RWPE2 (cell line): Measurements from ENCODE around the gene CEP128.

ENCODE experiments used
- ATAC-seq: fragments of 200-7000 bp; cut with Tn5 transposase; 3 replicates; pipeline ENCODE4 v1.9.1; 2021; ENCODE audit warnings: low read depth
- DNase-seq: peaks from one replicate; pipeline ENCODE4 v3.0.0-alpha.2; 2020; ENCODE audit warnings: low spot score
- H3K27ac ChIP-seq: fragments of 450-650 bp; 2 replicates; pipeline ENCODE4 v1.5.1; 2017; ENCODE audit warnings: mild to moderate bottlenecking; ENCODE audit not compliant: poor library complexity, severe bottlenecking
- H3K27me3 ChIP-seq: fragments of 250-450 bp; sonication (Bioruptor Pico); 2 replicates; pipeline ENCODE4 v1.5.1; 2021; ENCODE audit warnings: mild to moderate bottlenecking, moderate library complexity; ENCODE audit not compliant: insufficient read depth, poor library complexity, severe bottlenecking
- H3K36me3 ChIP-seq: fragments of 250-450 bp; sonication (Bioruptor Pico); 2 replicates; pipeline ENCODE4 v1.5.1; 2020; ENCODE audit warnings: low read depth, mild to moderate bottlenecking, moderate library complexity
- H3K4me1 ChIP-seq: fragments of 250-450 bp; sonication (Bioruptor Pico); 2 replicates; pipeline ENCODE4 v1.5.1; 2021; ENCODE audit warnings: mild to moderate bottlenecking, moderate library complexity; ENCODE audit not compliant: insufficient read depth, poor library complexity, severe bottlenecking
- H3K4me3 ChIP-seq: fragments of 250-450 bp; sonication (Bioruptor Pico); 2 replicates; pipeline ENCODE4 v1.5.1; 2021; ENCODE audit warnings: mild to moderate bottlenecking, moderate library complexity; ENCODE audit not compliant: severe bottlenecking
- H3K9me3 ChIP-seq: fragments of 250-450 bp; sonication (Bioruptor Pico); 2 replicates; pipeline ENCODE4 v1.5.1; 2021; ENCODE audit warnings: mild to moderate bottlenecking, moderate library complexity; ENCODE audit not compliant: severe bottlenecking
- TF ChIP-seq, protein P1 (sequence below): fragments of 450-650 bp; IDR thresholded peaks from one replicate; pipeline ENCODE4 v1.5.1; 2017; ENCODE audit warnings: mild to moderate bottlenecking, moderate library complexity; ENCODE audit not compliant: poor library complexity, severe bottlenecking

Gene CEP128

GRCh38 chr14:80700601-80701000, 240.9 kb downstream of the CEP128 start:
- H3K9me3 ChIP-seq, result no peaks in the 10 kb centered on the region
- TF ChIP-seq, protein P1, sequence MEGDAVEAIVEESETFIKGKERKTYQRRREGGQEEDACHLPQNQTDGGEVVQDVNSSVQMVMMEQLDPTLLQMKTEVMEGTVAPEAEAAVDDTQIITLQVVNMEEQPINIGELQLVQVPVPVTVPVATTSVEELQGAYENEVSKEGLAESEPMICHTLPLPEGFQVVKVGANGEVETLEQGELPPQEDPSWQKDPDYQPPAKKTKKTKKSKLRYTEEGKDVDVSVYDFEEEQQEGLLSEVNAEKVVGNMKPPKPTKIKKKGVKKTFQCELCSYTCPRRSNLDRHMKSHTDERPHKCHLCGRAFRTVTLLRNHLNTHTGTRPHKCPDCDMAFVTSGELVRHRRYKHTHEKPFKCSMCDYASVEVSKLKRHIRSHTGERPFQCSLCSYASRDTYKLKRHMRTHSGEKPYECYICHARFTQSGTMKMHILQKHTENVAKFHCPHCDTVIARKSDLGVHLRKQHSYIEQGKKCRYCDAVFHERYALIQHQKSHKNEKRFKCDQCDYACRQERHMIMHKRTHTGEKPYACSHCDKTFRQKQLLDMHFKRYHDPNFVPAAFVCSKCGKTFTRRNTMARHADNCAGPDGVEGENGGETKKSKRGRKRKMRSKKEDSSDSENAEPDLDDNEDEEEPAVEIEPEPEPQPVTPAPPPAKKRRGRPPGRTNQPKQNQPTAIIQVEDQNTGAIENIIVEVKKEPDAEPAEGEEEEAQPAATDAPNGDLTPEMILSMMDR, result no peak
- ATAC-seq (no peak), DNase-seq (no peak)
- H3K27me3 ChIP-seq, result no peaks in the 10 kb centered on the region
- no peaks in the 10 kb centered on the region for H3K4me1 ChIP-seq
- H3K36me3 ChIP-seq, result no peaks in the 10 kb centered on the region; the same call in 1 of the 2 replicates
- H3K4me3 ChIP-seq, result no peak overlapping the region
- H3K27ac ChIP-seq, result no peak overlapping the region

DNA sequence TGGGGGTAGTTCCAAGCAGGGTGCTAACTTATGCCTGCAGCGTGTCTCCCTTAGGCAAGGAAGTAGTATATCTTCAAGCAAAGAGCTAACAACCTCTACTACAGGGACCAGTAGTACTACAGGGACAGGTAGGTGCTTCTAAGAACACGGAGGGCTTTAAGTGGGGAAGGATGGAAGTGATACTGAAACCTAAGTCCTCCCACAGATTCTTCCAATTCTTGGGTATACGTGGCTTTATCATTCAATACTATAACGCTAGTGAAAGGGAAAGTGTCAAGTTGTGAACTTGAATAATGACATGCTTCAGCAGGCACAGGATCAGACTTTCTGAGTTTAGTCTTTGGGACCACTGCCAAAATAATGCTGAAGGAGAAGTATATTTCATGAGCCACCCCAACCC, 241.7 kb downstream of the CEP128 start:
- Histone ChIP-seq H3K4me1 (no peaks in the 10 kb centered on the region), H3K36me3 (no peaks in the 10 kb centered on the region; the same call in 1 of the 2 replicates), H3K9me3 (no peaks in the 10 kb centered on the region), H3K27me3 (no peaks in the 10 kb centered on the region), H3K4me3 (no peak overlapping the region), H3K27ac (no peak overlapping the region)
- no peak for ATAC-seq
- TF ChIP-seq, protein P1, result no peak
- DNase-seq, result no peak

- DNase-seq, result no peak
- no peak for ATAC-seq
Measured at GRCh38 chr14:80698974-80699373, 242.6 kb downstream of the CEP128 start.

DNA sequence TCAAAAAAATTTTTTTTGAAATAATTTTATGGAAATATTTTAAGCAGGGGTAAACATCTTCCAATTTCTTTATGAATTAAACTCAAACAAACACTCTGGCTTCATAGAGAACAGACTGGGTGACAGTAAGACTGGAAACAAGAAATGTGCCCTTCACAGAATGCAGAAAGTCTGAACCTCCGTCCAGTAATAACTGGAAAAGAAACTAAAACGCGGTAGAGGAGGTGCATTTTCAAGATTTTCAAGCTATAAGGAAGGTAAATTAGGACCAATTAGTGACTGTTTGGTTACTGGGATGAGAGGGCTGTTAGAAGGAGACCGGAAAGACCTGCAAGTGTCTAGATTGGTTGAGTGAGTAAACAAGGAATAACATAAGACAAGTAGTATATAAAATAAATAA, 245.7 kb downstream of the CEP128 start:
- Histone ChIP-seq H3K9me3 (no peaks in the 10 kb centered on the region), H3K27me3 (no peaks in the 10 kb centered on the region), H3K27ac (no peak overlapping the region), H3K4me1 (no peaks in the 10 kb centered on the region), H3K4me3 (no peak overlapping the region), H3K36me3 (no peaks in the 10 kb centered on the region)
- TF ChIP-seq, protein P1, result no peak
- ATAC-seq (no peak), DNase-seq (no peak)

More at GRCh38 chr14:80698974-80699373, 242.6 kb downstream of the CEP128 start:
- Histone ChIP-seq H3K4me3 (no peak overlapping the region), H3K4me1 (no peaks in the 10 kb centered on the region), H3K9me3 (no peaks in the 10 kb centered on the region), H3K27me3 (no peaks in the 10 kb centered on the region), H3K36me3 (no peaks in the 10 kb centered on the region; the same call in 1 of the 2 replicates), H3K27ac (no peak overlapping the region)
- TF ChIP-seq, protein P1, result no peak

DNA sequence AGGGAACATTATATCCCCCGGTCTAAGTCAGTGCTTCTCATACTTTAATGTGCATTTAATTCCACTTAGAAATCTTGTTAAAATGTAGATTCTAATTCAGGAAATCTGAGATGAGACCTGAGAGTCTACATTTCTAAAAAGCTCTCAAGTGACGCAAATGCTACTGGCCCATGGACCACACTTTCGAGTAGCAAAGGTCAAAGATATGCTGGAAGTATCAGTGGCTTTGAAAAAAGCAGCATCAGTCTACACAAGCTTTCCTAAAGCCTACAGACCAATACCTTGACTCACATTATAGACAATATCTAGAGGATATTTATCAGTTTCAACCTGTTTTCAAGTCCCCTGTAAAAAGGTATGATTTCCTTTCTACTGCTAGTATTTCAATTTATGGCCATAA, 248.6 kb downstream of the CEP128 start:
- no peaks in the 10 kb centered on the region for H3K9me3 ChIP-seq
- H3K27me3 ChIP-seq, result no peaks in the 10 kb centered on the region
- H3K27ac ChIP-seq, result no peak overlapping the region
- no peak overlapping the region for H3K4me3 ChIP-seq
- no peak for ATAC-seq
- no peak for DNase-seq
- no peaks in the 10 kb centered on the region for H3K4me1 ChIP-seq
- H3K36me3 ChIP-seq, result no peaks in the 10 kb centered on the region
- TF ChIP-seq, protein P1, result no peak
